Neural progenitor cell (in vitro differentiated cells): ENCODE results near the gene DCUN1D1. TPM values are rescaled to one million over a fixed set of nuclear protein-coding genes. Genes with fewer than 3 reads are reported as not detected.
"Not testable (repeated sequence)": the region's sequence is repeated elsewhere in the genome, so short reads cannot be mapped to it uniquely, and the experiment has no call there.

Experiments used
- DNase-seq: peaks from one replicate; pipeline ENCODE4 v3.0.0-alpha.2; 2016; ENCODE audit warnings: low spot score
- H2AFZ ChIP-seq: fragments of 200-600 bp; sonication (generic); replicated peaks from 2 replicates; pipeline ENCODE4 v1.6.1; 2016; ENCODE audit warnings: antibody characterized with exemption
- H3F3A ChIP-seq: fragments of 200-600 bp; sonication (generic); 2 replicates; pipeline ENCODE4 v1.6.1; 2016; ENCODE audit warnings: antibody characterized with exemption, low read depth
- H3K27ac ChIP-seq: fragments of 200-600 bp; sonication (generic); 2 replicates; pipeline ENCODE4 v1.5.1; 2016; ENCODE audit warnings: mild to moderate bottlenecking
- H3K27me3 ChIP-seq: fragments of 200-600 bp; sonication (generic); 2 replicates; pipeline ENCODE4 v1.6.1; 2016; ENCODE audit warnings: mild to moderate bottlenecking, moderate library complexity
- H3K36me3 ChIP-seq: fragments of 200-600 bp; sonication (generic); 2 replicates; pipeline ENCODE4 v1.5.1; 2016
- H3K4me1 ChIP-seq: fragments of 200-600 bp; sonication (generic); 2 replicates; pipeline ENCODE4 v1.6.1; 2016; ENCODE audit warnings: mixed run types
- H3K4me2 ChIP-seq: fragments of 200-600 bp; sonication (generic); 2 replicates; pipeline ENCODE4 v1.6.1; 2016
- H3K4me3 ChIP-seq: fragments of 200-600 bp; sonication (generic); 2 replicates; pipeline ENCODE4 v1.5.1; 2016
- H3K79me2 ChIP-seq: fragments of 200-600 bp; sonication (generic); 2 replicates; pipeline ENCODE4 v1.6.1; 2016; ENCODE audit warnings: low read depth
- H3K9ac ChIP-seq: fragments of 200-600 bp; sonication (generic); 2 replicates; pipeline ENCODE4 v1.6.1; 2016
- H3K9me3 ChIP-seq: fragments of 200-600 bp; sonication (generic); 2 replicates; pipeline ENCODE4 v1.5.1; 2016; ENCODE audit warnings: low read depth
- H4K20me1 ChIP-seq: fragments of 200-600 bp; sonication (generic); 2 replicates; pipeline ENCODE4 v1.6.1; 2016; ENCODE audit warnings: low read depth
- H3K27ac Mint-ChIP-seq: 3 replicates; pipeline ENCODE4 v1.8.0; 2021; ENCODE audit warnings: mixed read lengths
- H3K27me3 Mint-ChIP-seq: 2 replicates; pipeline ENCODE4 v1.8.0; 2022; ENCODE audit warnings: low read depth, mild to moderate bottlenecking, inconsistent platforms, moderate library complexity, mixed read lengths; ENCODE audit not compliant: insufficient read depth
- H3K36me3 Mint-ChIP-seq: 3 replicates; pipeline ENCODE4 v1.8.0; 2021; ENCODE audit warnings: mixed read lengths
- H3K4me1 Mint-ChIP-seq: 3 replicates; pipeline ENCODE4 v1.8.0; 2021; ENCODE audit warnings: mixed read lengths
- H3K4me3 Mint-ChIP-seq: 3 replicates; pipeline ENCODE4 v1.8.0; 2021; ENCODE audit warnings: mild to moderate bottlenecking, moderate library complexity, mixed read lengths
- H3K9me3 Mint-ChIP-seq: 3 replicates; pipeline ENCODE4 v1.8.0; 2020; ENCODE audit warnings: mixed read lengths
- CTCF ChIP-seq: fragments of 200-600 bp; sonication (generic); IDR thresholded peaks from 2 replicates; pipeline ENCODE4 v1.5.1; 2017; ENCODE audit warnings: antibody characterized with exemption, mild to moderate bottlenecking
- EZH2 ChIP-seq: fragments of 200-600 bp; sonication (generic); IDR thresholded peaks from 2 replicates; pipeline ENCODE4 v1.6.1; 2017; ENCODE audit warnings: antibody characterized with exemption, mild to moderate bottlenecking, moderate library complexity
- EZH2phosphoT487 ChIP-seq: fragments of 200-600 bp; sonication (generic); IDR thresholded peaks from 2 replicates; pipeline ENCODE4 v1.6.1; 2017; ENCODE audit warnings: antibody characterized with exemption
- total RNA-seq: library from RNA; depleted of rRNA; stranded (reverse); fragments of >200 nt; gene quantifications from 2 replicates; pipeline ENCODE4 v1.2.3, GENCODE V29; 2015; ENCODE audit warnings: low replicate concordance

Gene DCUN1D1
- total RNA-seq, 1 donor from 2014 or later: 63.6 TPM

- no peaks in the 10 kb centered on the region for H3K9me3 Mint-ChIP-seq
- H3F3A ChIP-seq: no peaks in the 10 kb centered on the region
- H3K79me2 ChIP-seq: no peaks in the 10 kb centered on the region
- no peaks in the 10 kb centered on the region for H3K4me1 ChIP-seq
- no peaks in the 10 kb centered on the region for H3K9me3 ChIP-seq
- no peak overlapping the region for H3K27ac ChIP-seq
- H2AFZ ChIP-seq: no peak overlapping the region
- no peak for DNase-seq
- H3K36me3 ChIP-seq: no peaks in the 10 kb centered on the region
- no peaks in the 10 kb centered on the region for H3K4me1 Mint-ChIP-seq
- H3K4me2 ChIP-seq: no peak overlapping the region
- no peaks in the 10 kb centered on the region for H3K36me3 Mint-ChIP-seq
- H3K4me3 Mint-ChIP-seq: no peak overlapping the region
- no peaks in the 10 kb centered on the region for H3K27me3 Mint-ChIP-seq
- no peak overlapping the region for H3K4me3 ChIP-seq
- no peaks in the 10 kb centered on the region for H3K27me3 ChIP-seq
- H3K9ac ChIP-seq: no peak overlapping the region
- no peak for TF ChIP-seq EZH2
- no peak for TF ChIP-seq CTCF
- TF ChIP-seq EZH2phosphoT487: no peak
- H3K27ac Mint-ChIP-seq: no peak overlapping the region
- H4K20me1 ChIP-seq: no peaks in the 10 kb centered on the region
Measured at GRCh38 chr3:183006396-183007002, 26.2 kb upstream of the DCUN1D1 start.

- Mint-ChIP-seq H3K27me3 (no peaks in the 10 kb centered on the region), H3K4me3 (no peak overlapping the region), H3K27ac (no peak overlapping the region), H3K4me1 (no peaks in the 10 kb centered on the region), H3K9me3 (peaks cover 5% of the 10 kb centered on the region), H3K36me3 (no peaks in the 10 kb centered on the region)
- H3K36me3 ChIP-seq: no peaks in the 10 kb centered on the region
- no peaks in the 10 kb centered on the region for H3F3A ChIP-seq
- H3K9ac ChIP-seq: no peak overlapping the region
- H3K4me2 ChIP-seq: no peak overlapping the region
- H3K27me3 ChIP-seq: no peaks in the 10 kb centered on the region
- no peaks in the 10 kb centered on the region for H4K20me1 ChIP-seq
- TF ChIP-seq EZH2 (no peak), EZH2phosphoT487 (no peak), CTCF (no peak)
- no peaks in the 10 kb centered on the region for H3K9me3 ChIP-seq
- H3K4me3 ChIP-seq: no peak overlapping the region
- DNase-seq: no peak
- H3K4me1 ChIP-seq: no peaks in the 10 kb centered on the region
- no peak overlapping the region for H2AFZ ChIP-seq
- no peak overlapping the region for H3K27ac ChIP-seq
- no peaks in the 10 kb centered on the region for H3K79me2 ChIP-seq
Measured at GRCh38 chr3:182999767-183000166, 19.4 kb upstream of the DCUN1D1 start.

GRCh38 chr3:182993486-182994201, 13.3 kb upstream of the DCUN1D1 start:
- not testable (repeated sequence) for H4K20me1 ChIP-seq, H3K36me3 ChIP-seq, H3K27me3 Mint-ChIP-seq, H3K4me3 Mint-ChIP-seq, DNase-seq, H3K27me3 ChIP-seq, H3K27ac Mint-ChIP-seq, H3K79me2 ChIP-seq, H3K9ac ChIP-seq, H2AFZ ChIP-seq, H3F3A ChIP-seq, H3K27ac ChIP-seq, H3K4me2 ChIP-seq, H3K9me3 ChIP-seq, H3K9me3 Mint-ChIP-seq, H3K4me1 ChIP-seq, H3K36me3 Mint-ChIP-seq, H3K4me3 ChIP-seq, H3K4me1 Mint-ChIP-seq

- no peaks in the 10 kb centered on the region for H3K4me1 Mint-ChIP-seq
- peaks cover 2% of the 10 kb centered on the region for H3K9me3 Mint-ChIP-seq
- H3K4me3 Mint-ChIP-seq: no peak overlapping the region
- Histone ChIP-seq H3K79me2 (no peaks in the 10 kb centered on the region), H2AFZ (no peak overlapping the region), H3K4me2 (no peak overlapping the region), H3F3A (no peaks in the 10 kb centered on the region), H3K4me3 (no peak overlapping the region), H3K9ac (no peak overlapping the region), H3K27me3 (no peaks in the 10 kb centered on the region), H3K27ac (no peak overlapping the region), H3K4me1 (no peaks in the 10 kb centered on the region), H3K36me3 (no peaks in the 10 kb centered on the region), H4K20me1 (no peaks in the 10 kb centered on the region), H3K9me3 (no peaks in the 10 kb centered on the region)
- H3K27me3 Mint-ChIP-seq: no peaks in the 10 kb centered on the region
- DNase-seq: no peak
- H3K36me3 Mint-ChIP-seq: no peaks in the 10 kb centered on the region
- no peak for TF ChIP-seq CTCF
- TF ChIP-seq EZH2: no peak
- no peak for TF ChIP-seq EZH2phosphoT487
- no peak overlapping the region for H3K27ac Mint-ChIP-seq
Measured at GRCh38 chr3:182989566-182989965, 9.2 kb upstream of the DCUN1D1 start.
